Liver (tissue), 9 donors: Measurements from ENCODE around the gene KYAT1. TPM values are rescaled to one million over a fixed set of nuclear protein-coding genes. Genes with fewer than 3 reads are reported as not detected.

Experiments used
- DNase-seq: peaks from one replicate; pipeline ENCODE4 v3.0.0-alpha.2; 2017; ENCODE audit warnings: low spot score
- H3K27ac ChIP-seq, 2 donors: one replicate each; pipeline ENCODE4 v1.7.0; 2013; ENCODE audit warnings: inconsistent platforms in 2 of 2, low read length in 2 of 2, control low read depth in 1 of 2, low read depth in 1 of 2, mild to moderate bottlenecking in 1 of 2
- H3K27me3 ChIP-seq, 4 donors: one replicate each; pipeline versions ENCODE4 v1.6.1 to v1.7.0; 2013; ENCODE audit warnings: low read length in 3 of 4, inconsistent platforms in 1 of 4, mild to moderate bottlenecking in 1 of 4, moderate library complexity in 1 of 4; ENCODE audit not compliant: control insufficient read depth in 4 of 4, insufficient read depth in 4 of 4
- H3K36me3 ChIP-seq, 4 donors: one replicate each; pipeline versions ENCODE4 v1.6.1 to v1.7.0; 2013; ENCODE audit warnings: low read length in 3 of 4, mild to moderate bottlenecking in 3 of 4, low read depth in 1 of 4, moderate library complexity in 1 of 4; ENCODE audit not compliant: control insufficient read depth in 4 of 4, insufficient read depth in 3 of 4
- H3K4me1 ChIP-seq, 4 donors: one replicate each; pipeline versions ENCODE4 v1.6.1 to v1.7.0; 2013; ENCODE audit warnings: low read length in 3 of 4, mild to moderate bottlenecking in 3 of 4, moderate library complexity in 1 of 4; ENCODE audit not compliant: control insufficient read depth in 4 of 4, insufficient read depth in 4 of 4
- H3K4me3 ChIP-seq, 3 donors: one replicate each; pipeline versions ENCODE4 v1.6.1 to v1.7.0; 2013; ENCODE audit warnings: low read length in 3 of 3, control low read depth in 1 of 3, low read depth in 1 of 3, mild to moderate bottlenecking in 1 of 3
- H3K9ac ChIP-seq, 2 donors: one replicate each; pipeline ENCODE4 v1.7.0; 2013; ENCODE audit warnings: low read length in 2 of 2, mild to moderate bottlenecking in 2 of 2, moderate library complexity in 2 of 2, control low read depth in 1 of 2, low read depth in 1 of 2
- H3K9me3 ChIP-seq, 4 donors: one replicate each; pipeline versions ENCODE4 v1.6.1 to v1.7.0; 2013; ENCODE audit warnings: low read length in 3 of 4; ENCODE audit not compliant: control insufficient read depth in 4 of 4
- ATF3 ChIP-seq: IDR thresholded peaks from 2 replicates; pipeline ENCODE4 v1.6.1; 2016; ENCODE audit warnings: antibody characterized with exemption
- CTCF ChIP-seq: fragments of 150-350 bp; IDR thresholded peaks from 2 replicates; pipeline ENCODE4 v1.5.1; 2017; ENCODE audit warnings: improper control_type of control experiment, low read depth, low read length; ENCODE audit not compliant: missing input control
- FOXA1 ChIP-seq: IDR thresholded peaks from 2 replicates; pipeline ENCODE4 v1.6.1; 2016; ENCODE audit warnings: antibody characterized with exemption
- FOXA2 ChIP-seq: IDR thresholded peaks from 2 replicates; pipeline ENCODE4 v1.6.1; 2016; ENCODE audit warnings: antibody characterized with exemption
- GABPA ChIP-seq, 2 donors: IDR thresholded peaks in 1 of 2; conservative IDR thresholded peaks in 1 of 2; 2 replicates each; pipeline ENCODE4 v1.6.1; 2016; ENCODE audit warnings: antibody characterized with exemption in 2 of 2, mild to moderate bottlenecking in 1 of 2, moderate library complexity in 1 of 2
- HNF4A ChIP-seq, 2 donors: conservative IDR thresholded peaks; 2 replicates each; pipeline ENCODE4 v1.6.1; 2016; ENCODE audit warnings: antibody characterized with exemption in 2 of 2, mild to moderate bottlenecking in 2 of 2
- HNF4G ChIP-seq: IDR thresholded peaks from 2 replicates; pipeline ENCODE4 v1.6.1; 2016; ENCODE audit warnings: antibody characterized with exemption
- JUND ChIP-seq, 2 donors: IDR thresholded peaks; 2 replicates each; pipeline ENCODE4 v1.6.1; 2016; ENCODE audit warnings: antibody characterized with exemption in 2 of 2
- MAX ChIP-seq: IDR thresholded peaks from 2 replicates; pipeline ENCODE4 v1.6.1; 2016; ENCODE audit warnings: antibody characterized with exemption
- NR2F2 ChIP-seq: IDR thresholded peaks from 2 replicates; pipeline ENCODE4 v1.6.1; 2016; ENCODE audit warnings: antibody characterized with exemption
- RAD21 ChIP-seq, 2 donors: IDR thresholded peaks; 2 replicates each; pipeline ENCODE4 v1.6.1; 2016; ENCODE audit warnings: antibody characterized with exemption in 2 of 2, mild to moderate bottlenecking in 2 of 2
- REST ChIP-seq: IDR thresholded peaks from 2 replicates; pipeline ENCODE4 v1.6.1; 2016; ENCODE audit warnings: antibody characterized with exemption, mild to moderate bottlenecking
- RXRA ChIP-seq, 2 donors: IDR thresholded peaks; 2 replicates each; pipeline ENCODE4 v1.6.1; 2017 to 2018; ENCODE audit warnings: antibody characterized with exemption in 2 of 2, mild to moderate bottlenecking in 1 of 2
- SP1 ChIP-seq: IDR thresholded peaks from 2 replicates; pipeline ENCODE4 v1.6.1; 2018; ENCODE audit warnings: antibody characterized with exemption, mild to moderate bottlenecking
- TAF1 ChIP-seq: conservative IDR thresholded peaks from 2 replicates; pipeline ENCODE4 v1.6.1; 2016; ENCODE audit warnings: antibody characterized with exemption, mild to moderate bottlenecking
- YY1 ChIP-seq: IDR thresholded peaks from 2 replicates; pipeline ENCODE4 v1.6.1; 2016; ENCODE audit warnings: antibody characterized with exemption, mild to moderate bottlenecking
- ZBTB33 ChIP-seq: IDR thresholded peaks from 2 replicates; pipeline ENCODE4 v1.6.1; 2016; ENCODE audit warnings: antibody characterized with exemption
- WGBS: extraction: QIAGEN DNeasy Blood & Tissue Kit; methylation state at CpG from one replicate; pipeline ENCODE4 v1.1.7; 2013; 5-methylcytosine and 5-hydroxymethylcytosine counted together
- polyA plus RNA-seq, 2 donors: library from polyadenylated mRNA; stranded (reverse) in 1 of 2; unstranded in 1 of 2; fragments of 200-250 nt in 1 of 2; fragments of >200 nt in 1 of 2; fragmentation: Nextera tagmentation in 1 of 2; extraction: Ambion mirVana in 1 of 2; gene quantifications; one replicate each; pipeline versions ENCODE4 v1.2.1 to v1.2.3, GENCODE V29; 2013 to 2015
- total RNA-seq, 2 donors: library from RNA; depleted of rRNA; stranded (reverse); fragments of >200 nt; gene quantifications; one replicate each; pipeline ENCODE4 v1.2.3, GENCODE V29; 2014
- donor health status: healthy.
- donor health status: healthy.
- donor health status: healthy.
- donor health status: healthy.
- donor health status: healthy.

KYAT1 gene
- total and polyA plus RNA-seq, 4 donors, result 3.8 to 8.1 (median 7.4) TPM

GRCh38 chr9:128898382-128898781 lies 16.6 kb upstream of the KYAT1 start:
- no peak overlapping the region for H3K4me3 ChIP-seq
- H3K27me3 ChIP-seq, result no peaks in the 10 kb centered on the region
- peak overlapping the region; percentile 4 to 42 for H3K27ac ChIP-seq
- H3K36me3 ChIP-seq, result peaks cover 0 to 17% (median 12%) of the 10 kb centered on the region in 4 donors
- WGBS, result 85% methylated on average over 5 of the region's 5 CpGs
- H3K9me3 ChIP-seq, result no peaks in the 10 kb centered on the region
- peaks cover 0 to 12% (median 8%) of the 10 kb centered on the region in 4 donors for H3K4me1 ChIP-seq
- no peak for DNase-seq
- H3K9ac ChIP-seq, result no peak overlapping the region
- TF ChIP-seq MAX (no peak), JUND (IDR thresholded peaks at IDR 0.05) (no peak), RXRA (IDR thresholded peaks at IDR 0.05) (no peak), NR2F2 (no peak), REST (no peak), TAF1 (no peak), HNF4G (no peak), ATF3 (no peak), YY1 (no peak), CTCF (no peak), HNF4A (conservative IDR thresholded peaks at IDR 0.05) (no peak), FOXA2 (no peak), ZBTB33 (no peak), FOXA1 (no peak)

GRCh38 chr9:128895556-128895955 lies 13.8 kb upstream of the KYAT1 start:
- Histone ChIP-seq H3K36me3 (peaks cover under 1 to 20% (median 8%) of the 10 kb centered on the region in 4 donors), H3K9me3 (no peaks in the 10 kb centered on the region), H3K4me1 (peaks cover 0 to 24% (median 12%) of the 10 kb centered on the region in 4 donors), H3K27ac (no peak overlapping the region), H3K4me3 (no peak overlapping the region), H3K27me3 (no peaks in the 10 kb centered on the region), H3K9ac (no peak overlapping the region)
- DNase-seq, result no peak
- WGBS, result 92% methylated on average over 4 of the region's 4 CpGs
- TF ChIP-seq ZBTB33 (no peak), HNF4A (conservative IDR thresholded peaks at IDR 0.05) (no peak), FOXA1 (no peak), FOXA2 (no peak), GABPA (IDR thresholded peaks at IDR 0.05 in 1 of 2, conservative IDR thresholded peaks at IDR 0.05 in 1 of 2) (no peak), SP1 (no peak), CTCF (no peak), RAD21 (IDR thresholded peaks at IDR 0.05) (no peak)
